ENCODE measurements around the gene TK2. TPM values are rescaled to one million over a fixed set of nuclear protein-coding genes. Genes with fewer than 3 reads are reported as not detected.
A peak's percentile ranks its signal among the peaks of the same experiment; 100 is the strongest.
"Not testable (repeated sequence)": the region's sequence is repeated elsewhere in the genome, so short reads cannot be mapped to it uniquely, and the experiment has no call there.

Gene TK2
- 44.2 TPM for total RNA-seq
- 31.0 TPM for polyA plus RNA-seq (ENCODE audit: insufficient read depth, low read depth, low replicate concordance)
- long read RNA-seq, donor 1, partial matches to known transcripts: 0 of 3 reads
- long read RNA-seq, donor 1, other reads (novel, unspliced or antisense): 0 of 3 reads
- long read RNA-seq, donor 2, full-length matches to known transcripts: 4 of 4 reads
- long read RNA-seq, donor 2, partial matches to known transcripts: 0 of 4 reads
- long read RNA-seq, donor 2, other reads (novel, unspliced or antisense): 0 of 4 reads
- long read RNA-seq, donor 3, full-length matches to known transcripts: 8 of 8 reads
- long read RNA-seq, donor 3, partial matches to known transcripts: 0 of 8 reads
- long read RNA-seq, donor 3, other reads (novel, unspliced or antisense): 0 of 8 reads
- long read RNA-seq, donor 4, full-length matches to known transcripts: 5 of 5 reads
- long read RNA-seq, donor 4, partial matches to known transcripts: 0 of 5 reads
- long read RNA-seq, donor 4, other reads (novel, unspliced or antisense): 0 of 5 reads
- long read RNA-seq, donor 5: 0 reads
- long read RNA-seq, donor 6, full-length matches to known transcripts: 3 of 3 reads
- long read RNA-seq, donor 6, partial matches to known transcripts: 0 of 3 reads
- long read RNA-seq, donor 6, other reads (novel, unspliced or antisense): 0 of 3 reads
- long read RNA-seq, donor 7, full-length matches to known transcripts: 15 of 17 reads
- long read RNA-seq, donor 7, partial matches to known transcripts: 2 of 17 reads
- long read RNA-seq, donor 7, other reads (novel, unspliced or antisense): 0 of 17 reads
- long read RNA-seq, donor 8, partial matches to known transcripts: 8 of 9 reads
- long read RNA-seq, donor 8, other reads (novel, unspliced or antisense): 0 of 9 reads
- long read RNA-seq, donor 9, partial matches to known transcripts: 0 of 1 reads
- long read RNA-seq, donor 9, other reads (novel, unspliced or antisense): 0 of 1 reads
- long read RNA-seq, donor 10, partial matches to known transcripts: 0 of 4 reads
- long read RNA-seq, donor 10, other reads (novel, unspliced or antisense): 0 of 4 reads

- FAIRE-seq (no peak), DNase-seq (peak; percentile 86 to 94 (median 89))
- no peaks in the 10 kb centered on the region for H3K9me3 ChIP-seq (ENCODE audit: control insufficient read depth in 2 of 3, insufficient read depth in 1 of 3, low read length in 3 of 3)
- peak within 1 kb of the TSS; percentile 93 to 95 for H3K27ac ChIP-seq (ENCODE audit: low read depth in 2 of 2, low read length in 2 of 2)
- TF ChIP-seq CTCF (IDR thresholded peaks at IDR 0.05; ENCODE audit: borderline replicate concordance, extremely low read depth, insufficient read depth): no peak
- H3K4me3 ChIP-seq (ENCODE audit: low read length in 3 of 3): peak within 1 kb of the TSS; percentile 67 to 88 (median 83)
- H3K9ac ChIP-seq (ENCODE audit: low read length in 3 of 3): peak within 1 kb of the TSS; percentile 57 to 98 (median 94)
- H3K36me3 ChIP-seq (ENCODE audit: control insufficient read depth in 2 of 3, insufficient read depth in 3 of 3, low read length in 3 of 3): no peaks in the 10 kb centered on the region
- peaks cover 0 to 23% (median 16%) of the 10 kb centered on the region in 3 donors for H3K4me1 ChIP-seq (ENCODE audit: control insufficient read depth in 2 of 3, insufficient read depth in 2 of 3, low read depth in 1 of 3, low read length in 3 of 3)
- intact Hi-C loops (cut with DNase I): no loop called here
- H3K27me3 ChIP-seq (ENCODE audit: control insufficient read depth, insufficient read depth, low read length): no peaks in the 10 kb centered on the region
Observed at GRCh38 chr16:66549284-66550131, at the start of gene TK2. Gene TK2, minus strand, starts transcription at chr16:66550122. Its CDS starts 61 bp downstream, at chr16:66550061.

- intact Hi-C loops (cut with DNase I): no loop called here
- Histone ChIP-seq H3K36me3 (ENCODE audit: control insufficient read depth in 2 of 3, insufficient read depth in 3 of 3, low read length in 3 of 3) (no peaks in the 10 kb centered on the region), H3K9ac (ENCODE audit: low read length in 3 of 3) (no peak overlapping the region), H3K27ac (ENCODE audit: low read depth in 2 of 2, low read length in 2 of 2) (no peak overlapping the region), H3K9me3 (ENCODE audit: control insufficient read depth in 2 of 3, insufficient read depth in 1 of 3, low read length in 3 of 3) (no peaks in the 10 kb centered on the region), H3K4me3 (ENCODE audit: low read length in 3 of 3) (no peak overlapping the region), H3K27me3 (ENCODE audit: control insufficient read depth, insufficient read depth, low read length) (no peaks in the 10 kb centered on the region), H3K4me1 (ENCODE audit: control insufficient read depth in 2 of 3, insufficient read depth in 2 of 3, low read depth in 1 of 3, low read length in 3 of 3) (no peaks in the 10 kb centered on the region)
- no peak for TF ChIP-seq CTCF (IDR thresholded peaks at IDR 0.05; ENCODE audit: borderline replicate concordance, extremely low read depth, insufficient read depth)
- DNase-seq (no peak), FAIRE-seq (no peak)
Observed at GRCh38 chr16:66598111-66598510, 48.2 kb upstream of the TK2 start.

- Histone ChIP-seq H3K36me3 (ENCODE audit: control insufficient read depth in 2 of 3, insufficient read depth in 3 of 3, low read length in 3 of 3) (no peaks in the 10 kb centered on the region), H3K9ac (ENCODE audit: low read length in 3 of 3) (no peak overlapping the region), H3K27ac (ENCODE audit: low read depth in 2 of 2, low read length in 2 of 2) (no peak overlapping the region), H3K4me1 (ENCODE audit: control insufficient read depth in 2 of 3, insufficient read depth in 2 of 3, low read depth in 1 of 3, low read length in 3 of 3) (no peaks in the 10 kb centered on the region), H3K27me3 (ENCODE audit: control insufficient read depth, insufficient read depth, low read length) (no peaks in the 10 kb centered on the region), H3K9me3 (ENCODE audit: control insufficient read depth in 2 of 3, insufficient read depth in 1 of 3, low read length in 3 of 3) (no peaks in the 10 kb centered on the region), H3K4me3 (ENCODE audit: low read length in 3 of 3) (no peak overlapping the region)
- no peak for DNase-seq
- FAIRE-seq: no peak
- TF ChIP-seq CTCF (IDR thresholded peaks at IDR 0.05; ENCODE audit: borderline replicate concordance, extremely low read depth, insufficient read depth): no peak
- intact Hi-C loops (cut with DNase I): no loop called here
Observed at GRCh38 chr16:66596986-66597848, 47.3 kb upstream of the TK2 start.

GRCh38 chr16:66596559-66596958, 46.6 kb upstream of the TK2 start:
- H3K27me3 ChIP-seq (ENCODE audit: control insufficient read depth, insufficient read depth, low read length); H3K27ac ChIP-seq (ENCODE audit: low read depth in 2 of 2, low read length in 2 of 2); H3K36me3 ChIP-seq (ENCODE audit: control insufficient read depth in 2 of 3, insufficient read depth in 3 of 3, low read length in 3 of 3); H3K9me3 ChIP-seq (ENCODE audit: control insufficient read depth in 2 of 3, insufficient read depth in 1 of 3, low read length in 3 of 3); H3K4me3 ChIP-seq (ENCODE audit: low read length in 3 of 3); intact Hi-C loops (cut with DNase I); H3K9ac ChIP-seq (ENCODE audit: low read length in 3 of 3); H3K4me1 ChIP-seq (ENCODE audit: control insufficient read depth in 2 of 3, insufficient read depth in 2 of 3, low read depth in 1 of 3, low read length in 3 of 3); DNase-seq; FAIRE-seq: not testable (repeated sequence)

All from kidney (tissue), 22 donors.